Liver (tissue), 9 donors: ENCODE results near the gene SCRN3. TPM values are rescaled to one million over a fixed set of nuclear protein-coding genes. Genes with fewer than 3 reads are reported as not detected.

Experiments
- DNase-seq: peaks from one replicate; pipeline ENCODE4 v3.0.0-alpha.2; 2017; ENCODE audit warnings: low spot score
- H3K27ac ChIP-seq, 2 donors: one replicate each; pipeline ENCODE4 v1.7.0; 2013; ENCODE audit warnings: inconsistent platforms in 2 of 2, low read length in 2 of 2, control low read depth in 1 of 2, low read depth in 1 of 2, mild to moderate bottlenecking in 1 of 2
- H3K27me3 ChIP-seq, 4 donors: one replicate each; pipeline versions ENCODE4 v1.6.1 to v1.7.0; 2013; ENCODE audit warnings: low read length in 3 of 4, inconsistent platforms in 1 of 4, mild to moderate bottlenecking in 1 of 4, moderate library complexity in 1 of 4; ENCODE audit not compliant: control insufficient read depth in 4 of 4, insufficient read depth in 4 of 4
- H3K36me3 ChIP-seq, 4 donors: one replicate each; pipeline versions ENCODE4 v1.6.1 to v1.7.0; 2013; ENCODE audit warnings: low read length in 3 of 4, mild to moderate bottlenecking in 3 of 4, low read depth in 1 of 4, moderate library complexity in 1 of 4; ENCODE audit not compliant: control insufficient read depth in 4 of 4, insufficient read depth in 3 of 4
- H3K4me1 ChIP-seq, 4 donors: one replicate each; pipeline versions ENCODE4 v1.6.1 to v1.7.0; 2013; ENCODE audit warnings: low read length in 3 of 4, mild to moderate bottlenecking in 3 of 4, moderate library complexity in 1 of 4; ENCODE audit not compliant: control insufficient read depth in 4 of 4, insufficient read depth in 4 of 4
- H3K4me3 ChIP-seq, 3 donors: one replicate each; pipeline versions ENCODE4 v1.6.1 to v1.7.0; 2013; ENCODE audit warnings: low read length in 3 of 3, control low read depth in 1 of 3, low read depth in 1 of 3, mild to moderate bottlenecking in 1 of 3
- H3K9ac ChIP-seq, 2 donors: one replicate each; pipeline ENCODE4 v1.7.0; 2013; ENCODE audit warnings: low read length in 2 of 2, mild to moderate bottlenecking in 2 of 2, moderate library complexity in 2 of 2, control low read depth in 1 of 2, low read depth in 1 of 2
- H3K9me3 ChIP-seq, 4 donors: one replicate each; pipeline versions ENCODE4 v1.6.1 to v1.7.0; 2013; ENCODE audit warnings: low read length in 3 of 4; ENCODE audit not compliant: control insufficient read depth in 4 of 4
- EGR1 ChIP-seq, 2 donors: IDR thresholded peaks; 2 replicates each; pipeline ENCODE4 v1.6.1; 2016 to 2018; ENCODE audit warnings: antibody characterized with exemption in 2 of 2, low read depth in 2 of 2
- FOXA1 ChIP-seq: IDR thresholded peaks from 2 replicates; pipeline ENCODE4 v1.6.1; 2016; ENCODE audit warnings: antibody characterized with exemption
- GABPA ChIP-seq, 2 donors: IDR thresholded peaks in 1 of 2; conservative IDR thresholded peaks in 1 of 2; 2 replicates each; pipeline ENCODE4 v1.6.1; 2016; ENCODE audit warnings: antibody characterized with exemption in 2 of 2, mild to moderate bottlenecking in 1 of 2, moderate library complexity in 1 of 2
- HNF4G ChIP-seq: IDR thresholded peaks from 2 replicates; pipeline ENCODE4 v1.6.1; 2016; ENCODE audit warnings: antibody characterized with exemption
- JUND ChIP-seq, 2 donors: IDR thresholded peaks; 2 replicates each; pipeline ENCODE4 v1.6.1; 2016; ENCODE audit warnings: antibody characterized with exemption in 2 of 2
- NR2F2 ChIP-seq: IDR thresholded peaks from 2 replicates; pipeline ENCODE4 v1.6.1; 2016; ENCODE audit warnings: antibody characterized with exemption
- RAD21 ChIP-seq, 2 donors: IDR thresholded peaks; 2 replicates each; pipeline ENCODE4 v1.6.1; 2016; ENCODE audit warnings: antibody characterized with exemption in 2 of 2, mild to moderate bottlenecking in 2 of 2
- RXRA ChIP-seq, 2 donors: IDR thresholded peaks; 2 replicates each; pipeline ENCODE4 v1.6.1; 2017 to 2018; ENCODE audit warnings: antibody characterized with exemption in 2 of 2, mild to moderate bottlenecking in 1 of 2
- SP1 ChIP-seq: IDR thresholded peaks from 2 replicates; pipeline ENCODE4 v1.6.1; 2018; ENCODE audit warnings: antibody characterized with exemption, mild to moderate bottlenecking
- TAF1 ChIP-seq: conservative IDR thresholded peaks from 2 replicates; pipeline ENCODE4 v1.6.1; 2016; ENCODE audit warnings: antibody characterized with exemption, mild to moderate bottlenecking
- WGBS: extraction: QIAGEN DNeasy Blood & Tissue Kit; methylation state at CpG from one replicate; pipeline ENCODE4 v1.1.7; 2013; 5-methylcytosine and 5-hydroxymethylcytosine counted together
- polyA plus RNA-seq, 2 donors: library from polyadenylated mRNA; stranded (reverse) in 1 of 2; unstranded in 1 of 2; fragments of 200-250 nt in 1 of 2; fragments of >200 nt in 1 of 2; fragmentation: Nextera tagmentation in 1 of 2; extraction: Ambion mirVana in 1 of 2; gene quantifications; one replicate each; pipeline versions ENCODE4 v1.2.1 to v1.2.3, GENCODE V29; 2013 to 2015
- total RNA-seq, 2 donors: library from RNA; depleted of rRNA; stranded (reverse); fragments of >200 nt; gene quantifications; one replicate each; pipeline ENCODE4 v1.2.3, GENCODE V29; 2014
- TF ChIP-seq, protein P1 (sequence below): IDR thresholded peaks from 2 replicates; pipeline ENCODE4 v1.6.1; 2016; ENCODE audit warnings: antibody characterized with exemption, mild to moderate bottlenecking
- TF ChIP-seq, protein P2 (sequence below): IDR thresholded peaks from 2 replicates; pipeline ENCODE4 v1.6.1; 2016; ENCODE audit warnings: antibody characterized with exemption
- TF ChIP-seq, protein P3 (sequence below): fragments of 150-350 bp; IDR thresholded peaks from 2 replicates; pipeline ENCODE4 v1.5.1; 2017; ENCODE audit warnings: improper control_type of control experiment, low read depth, low read length; ENCODE audit not compliant: missing input control
- TF ChIP-seq, protein P4 (sequence below): IDR thresholded peaks from 2 replicates; pipeline ENCODE4 v1.6.1; 2016; ENCODE audit warnings: antibody characterized with exemption
- TF ChIP-seq, protein P5 (sequence below): IDR thresholded peaks from 2 replicates; pipeline ENCODE4 v1.6.1; 2016; ENCODE audit warnings: antibody characterized with exemption
- donor health status: healthy.
- donor health status: healthy.
- donor health status: healthy.
- donor health status: healthy.
- donor health status: healthy.

The SCRN3 gene
- total and polyA plus RNA-seq, 4 donors, result 10.0 to 23.1 (median 13.2) TPM

DNA sequence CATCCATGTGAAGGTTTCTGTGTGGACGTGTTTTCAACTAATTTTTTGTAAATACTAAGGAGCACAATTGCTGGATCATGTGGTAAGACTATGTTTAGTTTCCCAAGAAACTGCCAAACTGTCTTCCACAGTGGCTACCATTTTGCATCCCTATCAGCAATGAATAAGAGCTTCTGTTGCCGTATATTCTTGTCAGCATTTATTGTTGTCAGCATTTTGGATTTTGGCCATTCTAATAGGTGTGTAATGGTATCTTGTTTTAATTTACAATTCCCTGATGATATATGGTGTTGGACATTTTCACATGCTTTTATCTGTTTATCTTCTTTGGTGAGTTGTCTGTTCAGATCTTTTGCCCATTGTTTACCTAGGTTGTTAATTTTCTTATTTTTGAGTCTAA, 34.5 kb downstream of the SCRN3 start:
- DNase-seq, result no peak
- 92% methylated on average over 2 of the region's 2 CpGs for WGBS
- H3K4me1 ChIP-seq, result no peaks in the 10 kb centered on the region

DNA sequence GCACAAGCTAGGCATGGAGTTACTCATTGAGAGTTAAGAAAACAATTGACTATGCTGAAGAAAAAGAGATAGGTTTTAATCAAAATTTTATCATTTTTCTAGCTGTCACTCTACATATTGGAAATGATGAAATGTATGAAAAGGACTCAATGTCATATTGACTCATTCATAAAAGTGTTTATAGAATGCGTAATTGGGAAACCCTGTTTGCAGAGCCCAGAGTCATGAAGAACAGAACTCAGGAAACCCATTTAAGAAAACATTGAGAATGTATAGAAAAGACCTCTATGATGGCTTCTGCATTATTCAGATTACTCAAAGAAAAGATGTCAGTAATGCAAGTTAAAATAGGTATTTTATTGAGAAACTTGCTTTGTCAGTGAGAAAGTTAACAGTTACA, 36.4 kb downstream of the SCRN3 start:
- Histone ChIP-seq H3K36me3 (peaks cover 0 to 11% (median 7%) of the 10 kb centered on the region in 4 donors), H3K27me3 (no peaks in the 10 kb centered on the region), H3K9me3 (no peaks in the 10 kb centered on the region), H3K9ac (no peak overlapping the region), H3K4me1 (no peaks in the 10 kb centered on the region), H3K4me3 (no peak overlapping the region), H3K27ac (no peak overlapping the region)
- WGBS, result 97% methylated on average over 1 of the region's 1 CpG
- DNase-seq, result no peak
- TF ChIP-seq, protein P1, sequence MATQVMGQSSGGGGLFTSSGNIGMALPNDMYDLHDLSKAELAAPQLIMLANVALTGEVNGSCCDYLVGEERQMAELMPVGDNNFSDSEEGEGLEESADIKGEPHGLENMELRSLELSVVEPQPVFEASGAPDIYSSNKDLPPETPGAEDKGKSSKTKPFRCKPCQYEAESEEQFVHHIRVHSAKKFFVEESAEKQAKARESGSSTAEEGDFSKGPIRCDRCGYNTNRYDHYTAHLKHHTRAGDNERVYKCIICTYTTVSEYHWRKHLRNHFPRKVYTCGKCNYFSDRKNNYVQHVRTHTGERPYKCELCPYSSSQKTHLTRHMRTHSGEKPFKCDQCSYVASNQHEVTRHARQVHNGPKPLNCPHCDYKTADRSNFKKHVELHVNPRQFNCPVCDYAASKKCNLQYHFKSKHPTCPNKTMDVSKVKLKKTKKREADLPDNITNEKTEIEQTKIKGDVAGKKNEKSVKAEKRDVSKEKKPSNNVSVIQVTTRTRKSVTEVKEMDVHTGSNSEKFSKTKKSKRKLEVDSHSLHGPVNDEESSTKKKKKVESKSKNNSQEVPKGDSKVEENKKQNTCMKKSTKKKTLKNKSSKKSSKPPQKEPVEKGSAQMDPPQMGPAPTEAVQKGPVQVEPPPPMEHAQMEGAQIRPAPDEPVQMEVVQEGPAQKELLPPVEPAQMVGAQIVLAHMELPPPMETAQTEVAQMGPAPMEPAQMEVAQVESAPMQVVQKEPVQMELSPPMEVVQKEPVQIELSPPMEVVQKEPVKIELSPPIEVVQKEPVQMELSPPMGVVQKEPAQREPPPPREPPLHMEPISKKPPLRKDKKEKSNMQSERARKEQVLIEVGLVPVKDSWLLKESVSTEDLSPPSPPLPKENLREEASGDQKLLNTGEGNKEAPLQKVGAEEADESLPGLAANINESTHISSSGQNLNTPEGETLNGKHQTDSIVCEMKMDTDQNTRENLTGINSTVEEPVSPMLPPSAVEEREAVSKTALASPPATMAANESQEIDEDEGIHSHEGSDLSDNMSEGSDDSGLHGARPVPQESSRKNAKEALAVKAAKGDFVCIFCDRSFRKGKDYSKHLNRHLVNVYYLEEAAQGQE, result no peak
- no peak for TF ChIP-seq EGR1 (IDR thresholded peaks at IDR 0.05; ENCODE audit: low read depth in 2 of 2)
- TF ChIP-seq, protein P2, sequence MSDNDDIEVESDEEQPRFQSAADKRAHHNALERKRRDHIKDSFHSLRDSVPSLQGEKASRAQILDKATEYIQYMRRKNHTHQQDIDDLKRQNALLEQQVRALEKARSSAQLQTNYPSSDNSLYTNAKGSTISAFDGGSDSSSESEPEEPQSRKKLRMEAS, result no peak
- no peak for TF ChIP-seq HNF4G

More for the DNA sequence above, 34.5 kb downstream of the SCRN3 start:
- no peak overlapping the region for H3K4me3 ChIP-seq
- H3K27ac ChIP-seq, result no peak overlapping the region
- no peaks in the 10 kb centered on the region for H3K27me3 ChIP-seq
- TF ChIP-seq GABPA (IDR thresholded peaks at IDR 0.05 in 1 of 2, conservative IDR thresholded peaks at IDR 0.05 in 1 of 2) (no peak), RAD21 (IDR thresholded peaks at IDR 0.05) (no peak), FOXA1 (no peak), EGR1 (IDR thresholded peaks at IDR 0.05; ENCODE audit: low read depth in 2 of 2) (no peak), JUND (IDR thresholded peaks at IDR 0.05) (no peak)
- H3K9me3 ChIP-seq, result no peaks in the 10 kb centered on the region
- no peak overlapping the region for H3K9ac ChIP-seq
- H3K36me3 ChIP-seq, result peaks cover 0 to 7% (median 3%) of the 10 kb centered on the region in 4 donors

DNA sequence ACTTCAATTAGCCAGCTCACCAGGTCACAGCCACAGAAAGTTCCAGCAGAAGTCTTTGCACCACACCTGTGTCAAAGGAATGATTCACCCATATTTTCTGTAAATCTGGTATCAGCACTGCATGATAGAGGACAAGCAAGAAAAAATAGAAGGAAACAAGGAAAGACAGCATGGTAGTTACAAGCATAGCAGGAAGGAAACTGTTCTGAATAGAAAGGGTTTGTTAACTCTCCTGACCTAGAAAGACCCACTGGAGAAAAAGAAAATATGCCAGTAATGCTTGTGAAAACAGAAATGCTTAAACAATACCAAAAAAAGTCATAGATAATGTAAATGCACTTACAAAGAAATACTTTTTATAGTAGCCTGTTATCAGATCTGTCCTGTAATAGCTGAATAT, 40.8 kb downstream of the SCRN3 start:
- no peaks in the 10 kb centered on the region for H3K9me3 ChIP-seq
- no peaks in the 10 kb centered on the region for H3K27me3 ChIP-seq
- H3K9ac ChIP-seq, result no peak overlapping the region
- no peak overlapping the region for H3K27ac ChIP-seq
- H3K4me1 ChIP-seq, result no peaks in the 10 kb centered on the region
- DNase-seq, result no peak
- peaks cover 0 to 8% (median 6%) of the 10 kb centered on the region in 4 donors for H3K36me3 ChIP-seq
- H3K4me3 ChIP-seq, result no peak overlapping the region
- TF ChIP-seq FOXA1 (no peak), GABPA (IDR thresholded peaks at IDR 0.05 in 1 of 2, conservative IDR thresholded peaks at IDR 0.05 in 1 of 2) (no peak), NR2F2 (no peak), RXRA (IDR thresholded peaks at IDR 0.05) (no peak), JUND (IDR thresholded peaks at IDR 0.05) (no peak), HNF4G (no peak), EGR1 (IDR thresholded peaks at IDR 0.05; ENCODE audit: low read depth in 2 of 2) (no peak), SP1 (no peak), TAF1 (no peak)
- TF ChIP-seq, protein P3, sequence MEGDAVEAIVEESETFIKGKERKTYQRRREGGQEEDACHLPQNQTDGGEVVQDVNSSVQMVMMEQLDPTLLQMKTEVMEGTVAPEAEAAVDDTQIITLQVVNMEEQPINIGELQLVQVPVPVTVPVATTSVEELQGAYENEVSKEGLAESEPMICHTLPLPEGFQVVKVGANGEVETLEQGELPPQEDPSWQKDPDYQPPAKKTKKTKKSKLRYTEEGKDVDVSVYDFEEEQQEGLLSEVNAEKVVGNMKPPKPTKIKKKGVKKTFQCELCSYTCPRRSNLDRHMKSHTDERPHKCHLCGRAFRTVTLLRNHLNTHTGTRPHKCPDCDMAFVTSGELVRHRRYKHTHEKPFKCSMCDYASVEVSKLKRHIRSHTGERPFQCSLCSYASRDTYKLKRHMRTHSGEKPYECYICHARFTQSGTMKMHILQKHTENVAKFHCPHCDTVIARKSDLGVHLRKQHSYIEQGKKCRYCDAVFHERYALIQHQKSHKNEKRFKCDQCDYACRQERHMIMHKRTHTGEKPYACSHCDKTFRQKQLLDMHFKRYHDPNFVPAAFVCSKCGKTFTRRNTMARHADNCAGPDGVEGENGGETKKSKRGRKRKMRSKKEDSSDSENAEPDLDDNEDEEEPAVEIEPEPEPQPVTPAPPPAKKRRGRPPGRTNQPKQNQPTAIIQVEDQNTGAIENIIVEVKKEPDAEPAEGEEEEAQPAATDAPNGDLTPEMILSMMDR, result no peak
- TF ChIP-seq, protein P4, sequence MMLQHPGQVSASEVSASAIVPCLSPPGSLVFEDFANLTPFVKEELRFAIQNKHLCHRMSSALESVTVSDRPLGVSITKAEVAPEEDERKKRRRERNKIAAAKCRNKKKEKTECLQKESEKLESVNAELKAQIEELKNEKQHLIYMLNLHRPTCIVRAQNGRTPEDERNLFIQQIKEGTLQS, result no peak
- TF ChIP-seq, protein P1, result no peak
- TF ChIP-seq, protein P5, sequence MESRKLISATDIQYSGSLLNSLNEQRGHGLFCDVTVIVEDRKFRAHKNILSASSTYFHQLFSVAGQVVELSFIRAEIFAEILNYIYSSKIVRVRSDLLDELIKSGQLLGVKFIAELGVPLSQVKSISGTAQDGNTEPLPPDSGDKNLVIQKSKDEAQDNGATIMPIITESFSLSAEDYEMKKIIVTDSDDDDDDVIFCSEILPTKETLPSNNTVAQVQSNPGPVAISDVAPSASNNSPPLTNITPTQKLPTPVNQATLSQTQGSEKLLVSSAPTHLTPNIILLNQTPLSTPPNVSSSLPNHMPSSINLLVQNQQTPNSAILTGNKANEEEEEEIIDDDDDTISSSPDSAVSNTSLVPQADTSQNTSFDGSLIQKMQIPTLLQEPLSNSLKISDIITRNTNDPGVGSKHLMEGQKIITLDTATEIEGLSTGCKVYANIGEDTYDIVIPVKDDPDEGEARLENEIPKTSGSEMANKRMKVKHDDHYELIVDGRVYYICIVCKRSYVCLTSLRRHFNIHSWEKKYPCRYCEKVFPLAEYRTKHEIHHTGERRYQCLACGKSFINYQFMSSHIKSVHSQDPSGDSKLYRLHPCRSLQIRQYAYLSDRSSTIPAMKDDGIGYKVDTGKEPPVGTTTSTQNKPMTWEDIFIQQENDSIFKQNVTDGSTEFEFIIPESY, result no peak
- TF ChIP-seq, protein P2, result no peak
